ENCODE measurements around the gene ADSS1. TPM values are rescaled to one million over a fixed set of nuclear protein-coding genes. Genes with fewer than 3 reads are reported as not detected.

The ADSS1 gene
- polyA plus RNA-seq, 1 donor (not counting 4 experiments of a cell fraction or from before 2014, with no cell fraction given): 1.7 TPM

- no peaks in the 10 kb centered on the region for H3K9me1 ChIP-seq (ENCODE audit: control insufficient read depth, extremely low read depth, insufficient read depth, low read length)
- H3K79me2 ChIP-seq (ENCODE audit: control insufficient read depth, insufficient read depth, low read length): peaks cover 39% of the 10 kb centered on the region
- no peaks in the 10 kb centered on the region for H3K9me3 ChIP-seq (ENCODE audit: control insufficient read depth, low read depth, low read length)
- dilution Hi-C loops (cut with MboI; ENCODE audit: extremely low pct_ligation_motif_present, low sequenced_read_pairs): loop anchor here (10.0 kb wide), 1 partner anchor 67 kb away; no protein-coding TSS in a partner anchor
- H3K4me1 ChIP-seq (ENCODE audit: control insufficient read depth, extremely low read depth, insufficient read depth, low read length): peaks cover 12% of the 10 kb centered on the region
- no peak for FAIRE-seq
- H4K20me1 ChIP-seq (ENCODE audit: control insufficient read depth, extremely low read depth, insufficient read depth, low read length): peaks cover 3% of the 10 kb centered on the region
- H3K27ac ChIP-seq (ENCODE audit: control insufficient read depth, insufficient read depth, low read length): no peak overlapping the region
- no peak overlapping the region for H3K4me2 ChIP-seq (ENCODE audit: control insufficient read depth, extremely low read depth, insufficient read depth, low read depth, low read length)
- DNase-seq (ENCODE audit: low read depth, low spot score): no peak
- no peak overlapping the region for H3K9ac ChIP-seq (ENCODE audit: control insufficient read depth, extremely low read depth, insufficient read depth, low read length)
- H3K4me3 ChIP-seq (ENCODE audit: control insufficient read depth in 2 of 3, extremely low read depth in 1 of 3, insufficient read depth in 2 of 3, low read depth in 1 of 3, low read length in 3 of 3): no peak overlapping the region
- H2AFZ ChIP-seq (ENCODE audit: control insufficient read depth, low read length): no peak overlapping the region
- H3K27me3 ChIP-seq (ENCODE audit: control insufficient read depth, extremely low read depth, insufficient read depth, low read length): no peaks in the 10 kb centered on the region
- peaks cover 23% of the 10 kb centered on the region in 2 experiments for H3K36me3 ChIP-seq (ENCODE audit: control insufficient read depth in 2 of 2, extremely low read depth in 1 of 2, insufficient read depth in 2 of 2, low read length in 2 of 2)
- TF ChIP-seq CTCF (optimal IDR thresholded peaks at IDR 0.05 in 1 of 3, IDR thresholded peaks at IDR 0.05 in 1 of 3, conservative IDR thresholded peaks at IDR 0.05 in 1 of 3; ENCODE audit: extremely low read depth in 1 of 3, insufficient read depth in 2 of 3, low read length in 3 of 3) (no peak), EZH2 (IDR thresholded peaks at IDR 0.05; ENCODE audit: low read length) (no peak)
These were observed 33.8 kb downstream of the ADSS1 start for GRCh38 chr14:104757681-104758392.

GRCh38 chr14:104758981-104759969, 35.2 kb downstream of the ADSS1 start:
- no peak for TF ChIP-seq CTCF (optimal IDR thresholded peaks at IDR 0.05 in 1 of 3, IDR thresholded peaks at IDR 0.05 in 1 of 3, conservative IDR thresholded peaks at IDR 0.05 in 1 of 3; ENCODE audit: extremely low read depth in 1 of 3, insufficient read depth in 2 of 3, low read length in 3 of 3)
- no peak for TF ChIP-seq EZH2 (IDR thresholded peaks at IDR 0.05; ENCODE audit: low read length)
- Histone ChIP-seq H3K9ac (ENCODE audit: control insufficient read depth, extremely low read depth, insufficient read depth, low read length) (no peak overlapping the region), H3K4me1 (ENCODE audit: control insufficient read depth, extremely low read depth, insufficient read depth, low read length) (peaks cover 4% of the 10 kb centered on the region), H3K27me3 (ENCODE audit: control insufficient read depth, extremely low read depth, insufficient read depth, low read length) (no peaks in the 10 kb centered on the region), H3K36me3 (ENCODE audit: control insufficient read depth in 2 of 2, extremely low read depth in 1 of 2, insufficient read depth in 2 of 2, low read length in 2 of 2) (peaks cover 23% of the 10 kb centered on the region in 2 experiments), H3K79me2 (ENCODE audit: control insufficient read depth, insufficient read depth, low read length) (peaks cover 26% of the 10 kb centered on the region), H3K4me2 (ENCODE audit: control insufficient read depth, extremely low read depth, insufficient read depth, low read depth, low read length) (no peak overlapping the region), H3K9me3 (ENCODE audit: control insufficient read depth, low read depth, low read length) (no peaks in the 10 kb centered on the region), H3K27ac (ENCODE audit: control insufficient read depth, insufficient read depth, low read length) (no peak overlapping the region), H2AFZ (ENCODE audit: control insufficient read depth, low read length) (no peak overlapping the region), H3K9me1 (ENCODE audit: control insufficient read depth, extremely low read depth, insufficient read depth, low read length) (no peaks in the 10 kb centered on the region), H3K4me3 (ENCODE audit: control insufficient read depth in 2 of 3, extremely low read depth in 1 of 3, insufficient read depth in 2 of 3, low read depth in 1 of 3, low read length in 3 of 3) (no peak overlapping the region), H4K20me1 (ENCODE audit: control insufficient read depth, extremely low read depth, insufficient read depth, low read length) (peaks cover under 1% of the 10 kb centered on the region)
- dilution Hi-C loops (cut with MboI; ENCODE audit: extremely low pct_ligation_motif_present, low sequenced_read_pairs): loop anchor here (10.0 kb wide), 1 partner anchor 66 kb away; no protein-coding TSS in a partner anchor
- FAIRE-seq (no peak), DNase-seq (ENCODE audit: low read depth, low spot score) (no peak)

All from keratinocyte (primary cell).